ENCODE measurements around the gene SPTBN2.

Gene SPTBN2

DNA sequence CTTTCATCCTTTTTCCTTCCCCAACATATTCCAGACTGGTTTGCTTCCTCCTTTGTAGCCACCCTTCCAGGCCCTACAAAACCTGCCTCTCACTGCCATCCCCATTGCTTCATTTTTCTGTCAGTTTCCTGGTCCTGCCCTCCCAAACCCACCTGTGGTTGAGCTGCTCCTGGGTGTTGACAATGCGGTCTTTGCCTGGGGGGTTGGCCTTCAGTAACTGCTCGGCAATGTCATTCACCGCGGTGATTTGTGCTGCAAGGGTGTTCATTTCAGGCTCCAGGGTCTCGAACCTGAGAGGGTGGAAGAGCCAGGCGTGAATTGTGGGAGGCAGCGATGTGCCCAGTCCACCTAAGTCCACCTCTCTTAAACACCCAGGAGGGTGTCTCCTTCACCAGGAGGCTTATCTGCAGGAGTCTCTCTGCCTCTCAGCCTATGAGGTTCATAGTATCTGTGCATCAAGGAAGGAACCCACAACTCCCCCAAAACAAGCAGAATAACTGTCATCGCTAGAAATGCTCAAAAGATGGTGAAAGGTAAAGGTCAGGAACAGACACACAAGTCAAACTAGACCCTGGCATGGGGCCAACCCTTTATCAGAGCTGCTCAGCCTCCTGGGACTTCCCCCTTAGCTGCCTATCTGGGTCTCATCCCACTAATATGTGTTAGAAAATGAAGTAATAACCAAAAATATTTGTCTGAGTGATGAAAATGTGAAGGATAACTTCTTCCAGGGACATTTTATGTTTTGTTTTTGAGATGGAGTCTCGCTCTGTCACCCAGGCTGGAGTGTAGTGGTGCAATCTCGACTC is 27.4 kb downstream of the SPTBN2 start:
- DNase-seq, result no peak

DNA sequence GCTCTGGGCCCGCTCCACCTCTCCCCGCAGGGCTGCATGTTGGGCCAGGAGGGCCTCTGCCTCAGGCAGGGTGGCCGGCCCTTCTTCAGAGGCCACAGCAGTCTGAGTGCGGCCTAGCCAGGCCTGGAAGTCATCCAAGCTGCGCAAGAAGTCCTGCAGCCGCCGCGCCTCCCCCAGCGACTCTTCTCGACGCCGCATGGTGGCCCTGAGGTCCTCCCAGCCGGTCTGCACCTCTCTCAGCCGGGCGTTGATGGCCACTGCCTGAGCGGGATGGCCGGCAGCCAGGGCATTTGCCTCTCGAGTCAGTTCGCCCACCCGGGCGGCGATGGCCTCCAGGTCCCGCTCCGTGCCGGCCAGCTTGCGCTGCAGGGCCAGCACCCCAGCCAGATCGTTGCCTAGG is 28.3 kb downstream of the SPTBN2 start:
- no peak for DNase-seq

DNA sequence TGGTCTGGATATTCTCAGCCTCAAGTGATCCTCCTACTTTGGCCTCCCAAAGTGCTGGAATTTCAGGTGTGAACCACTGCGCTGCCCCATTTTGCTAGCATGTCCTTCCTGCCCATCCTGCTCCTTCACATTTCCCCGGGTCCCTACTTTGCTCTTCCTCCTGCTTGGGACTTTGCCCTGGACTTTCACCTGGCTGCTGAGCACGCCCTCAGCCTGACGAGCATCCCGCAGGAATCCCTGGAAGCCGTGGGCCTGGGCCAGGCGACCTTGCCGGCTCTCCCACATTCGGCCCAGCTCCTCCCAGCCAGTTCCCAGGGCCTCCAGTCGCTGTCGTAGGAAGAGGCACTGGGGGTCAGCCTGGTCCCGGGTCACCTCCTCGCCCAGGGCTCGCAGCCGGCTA is 28.7 kb downstream of the SPTBN2 start:
- DNase-seq, result no peak

DNA sequence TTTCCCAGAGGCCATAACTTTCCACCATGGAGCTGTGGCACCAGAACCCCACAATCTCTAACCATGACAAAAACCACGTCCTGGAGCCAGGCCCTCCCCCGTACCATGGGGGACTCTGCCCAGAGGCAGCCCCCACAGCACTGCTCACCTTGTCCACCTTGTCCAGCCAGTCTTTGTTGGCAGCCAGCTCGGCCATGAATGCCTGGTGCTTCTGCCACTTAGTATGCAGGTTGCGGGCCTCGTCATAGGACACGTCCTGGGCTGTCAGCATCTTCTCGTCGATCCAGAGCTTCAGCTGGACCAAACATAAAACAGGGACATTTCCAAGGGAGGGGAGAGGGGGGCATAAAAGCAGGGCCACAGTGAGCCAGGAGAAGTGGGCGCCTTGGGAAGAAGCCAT is 30.5 kb downstream of the SPTBN2 start:
- DNase-seq, result no peak

DNA sequence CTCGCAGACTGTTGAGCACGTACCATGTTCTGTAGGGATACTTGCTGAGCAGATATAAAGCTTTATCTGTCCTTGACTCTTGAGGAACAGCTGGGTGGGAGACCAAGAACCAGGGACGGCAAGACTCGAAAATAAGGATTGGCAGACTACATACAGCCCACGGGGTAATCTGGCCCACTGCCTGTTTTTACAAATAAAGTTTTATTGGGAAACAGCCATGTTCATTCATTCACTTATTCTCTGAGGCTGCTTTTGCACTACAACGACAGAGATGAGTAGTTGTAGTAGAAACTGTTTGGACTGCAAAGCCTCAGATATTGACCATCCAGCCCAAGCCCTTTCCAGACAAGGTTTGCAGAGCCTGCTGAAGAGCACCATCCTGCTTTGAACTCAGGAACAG is 31.0 kb downstream of the SPTBN2 start:
- DNase-seq, result no peak

DNA sequence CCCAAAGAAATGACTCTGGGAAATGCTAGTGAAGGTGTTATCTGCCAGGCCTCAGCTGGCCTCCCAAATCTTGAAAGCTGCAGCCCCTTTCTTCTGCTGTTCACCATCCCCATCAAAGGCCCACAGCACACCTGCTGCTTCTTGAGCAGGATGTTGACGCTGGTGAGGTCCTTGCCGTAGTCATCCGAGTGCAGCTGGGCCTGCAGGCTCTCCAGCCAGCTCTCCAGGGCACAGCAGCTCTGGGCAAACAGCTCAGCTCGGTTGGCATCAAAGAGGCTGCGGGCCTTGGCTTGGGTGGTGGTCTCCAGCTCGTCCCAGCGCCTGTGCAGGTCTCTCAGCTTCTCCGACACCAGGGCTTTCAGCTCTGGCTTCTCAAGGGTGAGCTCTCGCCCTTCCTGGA is 32.9 kb downstream of the SPTBN2 start:
- no peak for DNase-seq

DNA sequence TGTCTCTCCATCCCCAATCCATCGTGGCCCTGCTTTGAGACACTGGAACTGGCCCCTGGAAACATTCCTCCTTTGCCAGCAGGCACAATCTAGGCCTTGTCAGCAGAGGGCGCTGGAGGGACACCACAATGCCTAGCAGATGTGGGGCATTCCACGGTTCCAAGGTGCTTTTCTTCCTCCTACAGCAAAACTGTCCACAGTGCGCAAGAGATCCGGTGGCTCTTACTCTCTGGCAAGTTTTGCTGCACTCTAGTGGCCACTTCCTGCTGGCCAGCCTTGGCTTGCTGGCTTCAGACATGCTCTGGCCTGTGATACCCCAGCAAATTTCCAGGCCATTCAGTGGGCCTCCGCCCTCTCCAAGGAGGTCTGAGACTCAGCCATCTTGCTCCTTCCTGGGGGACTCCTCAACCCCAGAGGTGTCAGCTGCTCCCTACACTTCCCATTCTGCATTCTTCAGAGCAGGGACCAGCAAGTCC is 34.2 kb downstream of the SPTBN2 start:
- peak; percentile 85 for DNase-seq

DNA sequence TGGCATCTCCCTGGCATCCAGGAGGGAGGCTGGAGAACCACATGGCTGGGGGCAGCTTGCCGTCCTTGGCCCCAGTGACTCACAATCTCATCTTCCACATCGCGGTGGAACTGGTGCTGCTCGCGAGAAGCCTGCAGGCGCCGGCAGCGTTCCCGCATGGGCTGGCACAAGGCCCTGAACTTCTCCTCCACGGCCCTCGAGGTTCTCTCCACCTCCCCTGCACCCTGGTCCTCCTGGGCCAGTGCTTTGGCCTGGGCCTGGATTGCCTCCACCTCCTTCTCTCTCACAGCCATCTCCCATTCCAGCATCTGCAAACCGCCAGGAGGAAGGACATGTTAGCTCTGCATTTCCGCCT is 35.0 kb downstream of the SPTBN2 start:
- no peak for DNase-seq

DNA sequence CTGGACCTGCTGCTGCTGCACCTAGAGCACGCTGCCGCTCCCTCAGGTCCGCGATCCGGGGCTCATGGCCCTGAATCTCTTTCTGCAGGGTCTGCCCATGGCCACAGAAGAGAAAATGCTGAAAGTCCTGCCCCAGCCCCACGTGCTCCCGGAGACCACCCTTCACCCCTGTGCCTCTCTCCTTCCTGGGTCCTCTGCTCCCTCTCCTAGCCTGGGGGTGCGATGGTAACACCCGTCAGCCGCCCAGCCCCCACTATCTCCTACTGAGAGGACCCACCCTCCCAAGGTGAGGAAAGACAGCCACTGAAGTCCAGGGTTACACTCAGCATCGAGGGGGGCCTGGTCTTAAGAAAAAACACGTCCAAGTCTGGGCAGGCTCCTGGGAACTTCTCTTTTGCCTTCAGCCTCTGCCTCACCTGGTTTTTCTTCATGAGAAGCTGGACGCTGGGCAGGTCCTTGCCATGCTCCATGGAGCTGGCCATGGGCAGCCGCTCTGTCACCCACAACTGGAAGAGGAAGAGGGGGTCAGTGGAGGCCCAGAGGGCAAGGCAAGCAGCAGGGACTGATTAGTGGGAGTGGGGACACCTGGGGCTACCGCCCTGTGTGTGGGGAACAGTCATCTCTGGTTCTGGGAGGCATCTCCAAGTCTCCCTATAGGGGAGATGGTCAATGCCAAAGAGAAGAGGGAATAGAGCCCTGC is 35.5 kb downstream of the SPTBN2 start:
- no peak for DNase-seq

DNA sequence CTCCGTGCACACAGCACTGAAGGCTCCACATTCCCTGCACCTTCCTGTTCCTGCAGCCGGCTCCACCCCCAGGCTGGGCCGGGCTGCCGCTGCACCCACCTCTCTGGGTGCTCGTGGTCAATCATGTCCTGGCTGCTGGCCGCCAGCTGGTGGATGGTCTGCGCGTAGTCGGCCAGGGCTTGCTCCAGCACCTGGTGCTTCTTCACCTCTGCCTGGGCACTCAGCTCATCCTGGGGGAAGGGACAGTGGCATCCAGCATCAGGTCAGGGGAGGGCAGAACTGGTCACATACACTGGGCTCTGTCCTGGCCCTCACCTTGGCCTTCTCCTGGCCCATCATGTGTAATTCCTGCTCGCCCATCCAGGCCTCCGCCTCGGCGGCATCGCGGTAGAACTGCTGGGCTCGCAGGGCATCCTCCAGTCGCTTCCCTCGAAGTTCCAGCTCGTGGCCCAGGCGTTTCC is 36.1 kb downstream of the SPTBN2 start:
- DNase-seq, result no peak

DNA sequence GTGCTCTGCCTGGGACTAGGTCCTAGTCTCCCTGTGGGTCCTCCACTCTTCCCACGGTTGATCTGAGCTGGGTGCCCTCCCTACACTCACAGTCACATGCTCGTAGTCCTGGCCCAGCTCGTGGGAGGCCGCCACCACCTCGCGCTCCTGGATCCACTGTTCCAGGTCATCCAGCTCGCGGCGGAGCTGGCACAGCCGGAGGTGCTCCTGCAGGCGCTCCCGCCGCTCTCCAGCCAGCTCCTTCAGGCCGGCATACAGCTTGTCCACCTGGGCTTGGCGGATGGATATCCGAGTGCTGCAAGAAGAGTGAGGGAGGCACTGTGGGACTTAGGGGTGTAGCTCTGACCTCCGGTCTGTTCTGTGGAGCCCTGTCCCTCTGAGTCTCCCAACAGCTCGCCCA is 36.6 kb downstream of the SPTBN2 start:
- no peak for DNase-seq

DNA sequence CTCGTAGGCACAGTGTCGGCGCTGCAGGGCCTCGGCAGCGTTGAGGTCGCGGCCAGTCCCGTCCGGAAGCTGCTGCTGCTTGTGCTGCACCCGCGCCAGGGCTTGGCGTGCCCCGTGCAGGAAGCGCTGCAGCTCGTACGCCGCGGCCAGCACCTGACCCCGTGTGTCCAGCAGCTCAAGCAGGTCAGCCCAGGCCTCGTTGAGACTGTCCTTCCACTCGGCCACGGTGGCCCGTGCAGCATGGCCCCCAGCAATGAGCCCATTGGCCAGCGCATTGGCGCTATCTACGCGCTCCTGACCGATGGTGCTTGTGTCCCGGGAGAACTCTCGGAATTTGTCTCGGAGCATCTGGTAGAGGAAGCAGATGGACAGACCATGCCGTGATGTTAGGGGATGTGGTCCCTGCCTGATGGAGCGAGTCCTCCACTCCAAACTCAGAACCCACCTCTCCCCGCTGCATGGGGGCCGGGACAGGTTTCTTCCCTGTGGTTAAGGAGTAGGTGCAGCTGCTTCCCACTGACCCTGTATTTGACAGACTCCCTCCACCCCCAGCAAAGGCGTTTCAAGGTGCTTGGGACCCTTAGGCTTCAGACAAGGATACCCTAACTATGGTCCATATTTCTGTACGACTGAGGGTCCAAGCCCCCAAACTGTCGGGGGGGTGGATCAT is 37.6 kb downstream of the SPTBN2 start:
- no peak for DNase-seq

DNA sequence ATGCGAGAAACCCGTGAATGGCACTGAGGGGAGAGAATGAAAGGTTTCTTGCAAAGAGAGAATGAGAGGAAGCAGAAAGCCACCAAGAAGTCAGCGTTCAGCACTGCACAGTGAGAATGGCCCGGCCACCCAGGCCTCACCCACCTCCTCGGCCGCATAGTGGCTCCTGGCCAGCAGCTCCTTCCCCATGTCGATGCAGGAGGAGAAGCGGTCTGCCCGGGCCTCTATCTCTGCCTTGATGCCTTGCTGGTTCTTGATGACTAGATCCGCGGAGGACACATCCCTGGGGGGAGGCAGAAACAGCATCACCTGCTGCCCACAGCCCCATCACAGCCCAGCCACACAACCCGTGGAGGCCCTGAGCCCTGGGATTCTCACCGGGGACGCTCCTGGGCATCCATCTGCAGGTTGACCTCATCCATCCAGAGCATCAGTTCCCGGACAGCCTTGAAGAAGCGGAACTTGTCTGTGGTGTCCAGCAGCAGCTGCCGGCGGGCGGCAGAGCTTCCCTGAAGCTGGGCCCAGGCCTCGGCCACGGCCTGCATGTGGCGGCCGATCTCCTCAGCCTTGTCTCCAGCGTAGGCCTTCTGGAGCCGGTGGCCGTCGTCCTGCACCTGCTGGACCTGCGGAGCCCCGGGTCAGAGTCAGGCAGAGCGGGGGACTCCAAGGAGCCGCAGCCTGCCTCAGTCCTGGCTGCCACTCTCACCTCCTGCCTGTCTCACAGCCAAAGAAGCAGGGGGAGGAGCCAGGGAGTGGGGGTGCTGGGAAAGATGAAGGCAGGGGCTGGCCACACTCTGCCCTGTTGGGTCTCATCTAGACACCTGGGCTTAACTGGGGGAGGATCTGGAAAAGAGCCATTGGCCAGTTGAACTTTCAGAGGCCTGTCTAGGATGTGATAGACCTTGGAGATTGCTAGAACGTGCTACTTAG is 39.1 kb downstream of the SPTBN2 start:
- DNase-seq, result no peak

DNA sequence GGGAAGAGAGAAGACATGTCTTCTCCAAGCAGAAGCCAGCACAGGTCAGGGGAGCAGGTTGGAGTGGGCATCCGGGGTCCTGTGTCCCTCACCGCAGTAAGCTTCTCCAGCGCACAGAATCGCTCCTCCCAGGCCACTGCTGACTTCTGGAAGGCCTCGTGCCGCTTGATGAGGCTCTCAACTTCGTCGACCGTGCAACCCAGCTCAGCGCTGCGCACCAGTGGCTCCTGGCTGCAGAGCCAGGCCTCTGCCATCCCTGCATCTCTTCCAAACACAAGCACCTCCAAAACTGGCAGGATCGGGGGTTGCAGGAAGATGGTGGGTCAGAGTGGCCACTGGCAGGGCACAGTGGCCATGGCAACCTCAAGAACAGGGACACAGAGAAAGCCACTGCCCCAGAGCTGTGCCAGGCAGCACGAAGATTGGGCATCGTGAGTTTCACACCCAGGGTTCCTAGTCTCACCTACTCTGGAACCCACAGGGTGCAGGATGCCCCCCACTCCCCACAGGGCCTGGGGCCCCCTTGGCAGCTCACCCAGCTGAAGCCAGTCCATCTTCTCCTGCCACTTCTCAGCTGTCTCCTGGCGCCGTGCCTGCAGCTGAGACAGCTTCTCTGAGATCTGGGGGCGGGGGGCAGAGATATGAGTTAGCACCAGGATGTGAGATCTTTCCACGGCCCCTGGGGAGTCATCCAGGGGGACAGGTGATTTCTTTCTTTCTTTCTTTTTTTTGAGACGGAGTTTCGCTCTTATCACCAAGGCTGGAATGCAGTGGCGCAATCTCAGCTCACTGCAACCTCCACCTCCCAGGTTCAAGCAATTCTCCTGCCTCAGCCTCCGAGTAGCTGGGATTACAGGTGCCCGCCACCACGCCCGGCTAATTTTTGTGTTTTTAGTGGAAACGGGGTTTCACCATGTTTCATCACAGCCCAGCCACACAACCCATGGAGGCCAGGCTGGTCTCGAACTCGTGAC is 40.2 kb downstream of the SPTBN2 start:
- DNase-seq, result no peak

DNA sequence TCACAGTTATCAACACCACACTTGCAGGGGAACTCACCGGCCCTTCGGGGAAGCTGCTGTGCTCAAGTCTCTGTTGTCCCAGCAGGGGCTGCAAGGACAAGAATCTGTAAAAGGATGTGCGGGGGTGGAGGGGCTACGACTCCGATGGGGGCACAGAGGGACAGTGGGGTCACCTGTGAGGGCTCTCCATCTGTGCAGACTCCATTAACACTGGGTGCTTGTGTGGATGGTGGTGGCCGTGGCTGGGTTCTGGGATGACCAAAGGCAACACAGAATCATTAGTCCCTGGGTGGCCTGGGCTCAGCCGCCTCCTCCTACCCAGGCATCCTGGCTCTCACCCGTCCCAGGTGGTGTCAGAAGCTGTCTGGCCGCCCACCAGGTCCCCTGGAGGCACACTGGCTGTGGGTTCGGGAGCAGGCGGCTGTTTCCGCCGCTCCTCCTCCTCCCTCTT is 41.2 kb downstream of the SPTBN2 start:
- DNase-seq, result no peak

DNA sequence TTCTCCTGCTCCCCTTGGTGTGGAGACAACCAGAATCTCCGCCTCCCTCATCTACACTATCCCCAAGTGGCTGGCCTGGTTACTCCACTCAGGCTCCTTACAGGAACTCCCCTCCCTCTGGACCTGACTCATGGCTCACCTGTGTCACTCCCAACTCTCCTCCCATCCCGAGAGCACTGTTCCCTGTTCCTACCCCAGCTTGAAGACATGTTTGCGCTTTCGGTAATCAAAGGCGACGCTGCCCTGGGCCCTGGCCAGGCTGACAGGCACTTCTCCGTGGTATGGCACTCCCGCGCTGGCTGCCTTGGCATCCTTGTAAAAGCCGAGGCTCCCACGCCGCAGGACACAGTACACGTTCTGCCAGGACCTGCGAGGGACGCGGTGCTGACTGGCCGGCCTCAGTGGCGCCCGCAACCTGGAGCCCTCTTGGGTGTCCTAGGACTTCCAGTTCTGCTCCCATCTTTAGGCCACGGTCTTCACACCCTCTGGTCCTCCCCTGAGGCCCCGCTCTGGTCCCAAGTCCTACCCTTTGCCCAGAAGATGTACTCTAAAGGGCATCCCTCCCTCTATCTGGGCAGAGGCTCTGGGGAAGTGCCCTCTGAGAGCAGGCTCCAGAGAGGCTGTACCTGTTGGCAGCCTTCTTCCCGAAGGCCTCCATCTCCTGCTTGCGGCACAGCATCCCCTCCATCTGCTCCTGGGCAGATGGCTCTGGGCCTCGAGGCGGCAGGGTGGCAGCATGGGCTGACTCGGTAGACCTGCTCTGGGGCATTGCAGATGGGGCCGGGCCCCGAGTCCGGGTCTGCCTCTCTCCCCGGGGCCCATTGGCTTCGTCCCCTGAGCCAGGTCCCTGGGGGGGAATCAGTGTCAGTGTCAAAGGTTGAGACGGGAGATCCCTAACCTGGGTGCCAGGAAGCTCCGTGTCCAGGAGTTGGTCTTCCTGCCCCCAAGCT is 41.9 kb downstream of the SPTBN2 start:
- DNase-seq, result no peak

DNA sequence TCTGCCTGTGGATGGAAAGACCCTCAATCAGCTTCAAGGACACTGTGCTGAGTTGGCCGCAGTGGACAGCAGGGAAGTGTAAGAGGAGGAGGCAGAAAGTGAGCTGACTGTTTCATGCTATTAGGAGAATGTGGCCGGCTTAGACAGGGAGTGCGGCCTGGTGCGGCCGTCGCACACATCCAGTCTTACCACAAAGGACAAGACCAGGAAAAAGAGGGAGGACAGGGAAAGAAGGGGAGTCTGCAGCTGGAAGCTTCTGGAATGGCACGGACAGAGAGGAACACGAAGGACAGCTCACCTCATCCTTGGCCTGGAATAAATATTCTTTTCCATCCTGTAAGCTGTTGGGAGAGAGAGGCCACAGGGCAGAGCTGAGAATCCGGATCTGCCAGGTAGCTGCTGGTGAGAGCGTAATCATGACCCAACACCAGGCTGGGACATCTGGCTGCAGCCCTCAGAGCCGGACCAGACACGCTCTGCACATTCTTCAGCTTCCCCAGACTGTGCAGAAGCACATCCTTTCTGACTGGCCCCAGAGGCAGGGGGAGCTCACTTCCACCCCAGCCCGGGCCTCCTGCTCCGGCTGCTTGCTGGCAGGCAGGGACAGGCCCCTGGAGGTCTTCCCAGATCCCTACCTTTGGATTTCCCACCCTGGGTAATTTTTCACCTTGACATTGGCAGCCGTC is 42.8 kb downstream of the SPTBN2 start:
- no peak for DNase-seq

DNA sequence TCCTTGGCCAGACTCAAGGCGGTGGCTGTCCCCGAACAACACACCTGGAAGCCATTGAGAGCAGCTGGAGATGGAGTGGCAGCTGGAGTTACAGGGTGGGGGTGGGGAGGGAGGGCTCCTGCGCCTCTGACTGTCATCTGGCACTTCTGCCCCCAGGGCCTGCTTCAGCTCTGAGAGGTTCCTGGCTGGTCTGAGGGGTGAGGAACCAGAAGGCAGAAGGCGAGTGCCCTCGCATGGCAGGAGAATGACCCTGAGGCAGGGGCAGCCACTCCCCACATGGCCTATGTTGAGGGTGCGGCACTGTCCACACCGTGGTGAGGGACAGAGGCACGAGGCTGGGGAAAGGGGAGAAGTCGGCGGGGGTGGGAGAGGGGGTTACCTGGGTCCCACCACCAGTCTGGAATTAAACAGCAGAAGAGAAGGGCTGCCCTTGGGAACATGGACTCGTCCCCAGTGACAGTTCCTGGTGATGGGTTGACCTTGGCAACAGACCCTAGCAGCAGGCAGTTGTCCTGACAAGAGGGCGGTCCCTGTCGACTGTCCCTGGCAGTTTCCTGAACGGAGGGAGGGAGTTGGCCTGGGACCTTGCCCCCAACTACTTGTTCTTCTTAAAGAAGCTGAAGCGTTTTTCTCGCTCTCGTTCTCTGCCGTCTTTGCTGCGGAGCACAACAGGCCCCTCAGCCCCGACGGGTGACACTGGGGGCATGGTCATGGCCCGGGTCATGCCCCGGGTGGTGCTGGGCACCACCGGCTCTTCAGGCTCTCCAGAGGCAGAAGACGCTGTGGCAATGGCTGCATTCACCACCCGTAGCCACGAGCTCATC is 43.5 kb downstream of the SPTBN2 start:
- DNase-seq, result no peak

DNA sequence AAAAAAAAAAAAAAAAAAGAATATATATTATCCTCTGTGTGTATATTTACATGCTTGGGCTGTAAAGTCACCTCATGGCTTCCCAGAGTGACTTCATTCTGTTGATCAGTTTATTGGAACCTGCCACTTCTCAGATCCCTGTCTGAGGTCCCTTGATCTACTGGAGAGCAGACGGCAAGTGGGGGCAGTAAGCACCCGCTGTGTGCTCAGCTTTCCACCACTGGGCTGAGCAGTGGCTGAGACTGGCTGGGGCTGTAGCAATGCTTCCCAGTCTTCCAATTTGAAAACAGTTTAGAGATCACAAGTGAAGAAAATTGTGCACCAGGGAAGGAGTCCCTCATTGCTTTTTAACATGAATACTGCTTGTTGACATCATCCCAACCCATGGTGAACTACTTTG is 44.4 kb downstream of the SPTBN2 start:
- DNase-seq, result no peak

Data from CD4-positive, alpha-beta T cell treated with Interleukin-10 for 1 hour (primary cell).